Kidney (tissue), 14 donors: ENCODE measurements around the gene CPE. TPM values are rescaled to one million over a fixed set of nuclear protein-coding genes. Genes with fewer than 3 reads are reported as not detected.

Source experiments
- DNase-seq, 5 donors: peaks; one replicate each; pipeline ENCODE4 v3.0.0-alpha.2; 2013 to 2020
- FAIRE-seq: peaks from 2 replicates; lab custom pipeline; 2012; peaks lifted over from hg19 to GRCh38; lab: Jason Lieb, UNC
- H3K27ac ChIP-seq, 2 donors: one replicate each; pipeline ENCODE4 v1.7.0; 2013; ENCODE audit warnings: low read depth in 2 of 2, low read length in 2 of 2, inconsistent platforms in 1 of 2
- H3K27me3 ChIP-seq: one replicate; pipeline ENCODE4 v1.7.1; 2013; ENCODE audit warnings: low read length, inconsistent platforms; ENCODE audit not compliant: control insufficient read depth, insufficient read depth
- H3K36me3 ChIP-seq, 3 donors: one replicate each; pipeline versions ENCODE4 v1.7.0 to v1.7.1; 2013; ENCODE audit warnings: low read length in 3 of 3, control low read depth in 1 of 3, inconsistent platforms in 1 of 3; ENCODE audit not compliant: insufficient read depth in 3 of 3, control insufficient read depth in 2 of 3
- H3K4me1 ChIP-seq, 3 donors: one replicate each; pipeline versions ENCODE4 v1.7.0 to v1.7.1; 2013; ENCODE audit warnings: low read length in 3 of 3, inconsistent platforms in 1 of 3, low read depth in 1 of 3; ENCODE audit not compliant: control insufficient read depth in 2 of 3, insufficient read depth in 2 of 3
- H3K4me3 ChIP-seq, 3 donors: one replicate each; pipeline versions ENCODE4 v1.7.0 to v1.8.1; 2013; ENCODE audit warnings: low read length in 3 of 3, control low read depth in 1 of 3, inconsistent platforms in 1 of 3
- H3K9ac ChIP-seq, 3 donors: one replicate each; pipeline versions ENCODE4 v1.7.0 to v1.7.1; 2013; ENCODE audit warnings: low read length in 3 of 3, control low read depth in 1 of 3, inconsistent platforms in 1 of 3
- H3K9me3 ChIP-seq, 3 donors: one replicate each; pipeline versions ENCODE4 v1.7.0 to v1.7.1; 2013; ENCODE audit warnings: low read length in 3 of 3, control low read depth in 1 of 3, inconsistent platforms in 1 of 3; ENCODE audit not compliant: control insufficient read depth in 2 of 3, insufficient read depth in 1 of 3
- intact Hi-C: fragments of 100-400 bp; cut with DNase I; formaldehyde crosslinking; loops from one replicate; pipeline ENCODE4 v1.11.1; 2022
- polyA plus RNA-seq: library from polyadenylated mRNA; stranded (reverse); fragments of 350-450 nt; fragmentation: Illumina TruSeq; extraction: RNeasy Lipid Tissue Mini Kit (QIAGEN cat#74804); gene quantifications from one replicate; pipeline ENCODE4 v1.2.3, GENCODE V29; 2014; ENCODE audit warnings: low read depth, low replicate concordance; ENCODE audit not compliant: insufficient read depth
- total RNA-seq: library from RNA; stranded (reverse); fragmentation: NEBNext Ultra II Directional; extraction: Animal tissue kit (Norgen Biotek cat#: 25700); gene quantifications from one replicate; pipeline ENCODE4 v1.2.1, GENCODE V29; 2021
- TF ChIP-seq, protein P1 (sequence below): IDR thresholded peaks from 3 replicates; pipeline ENCODE4 v1.5.1; 2012; ENCODE audit warnings: mild to moderate bottlenecking, moderate library complexity, borderline replicate concordance; ENCODE audit not compliant: insufficient read depth; ENCODE audit errors: extremely low read depth
- donor health status: control.
- donor health status: control.
- donor health status: control.
- donor health status: control.
- donor health status: control.
- donor health status: DM: yes; HTN: yes; CAD: no.
- donor health status: Normal renal cell carcinoma (clear cell type).

CPE gene
- total and polyA plus RNA-seq, 2 donors from 2014 or later = 24.2 to 87.7 TPM

DNA sequence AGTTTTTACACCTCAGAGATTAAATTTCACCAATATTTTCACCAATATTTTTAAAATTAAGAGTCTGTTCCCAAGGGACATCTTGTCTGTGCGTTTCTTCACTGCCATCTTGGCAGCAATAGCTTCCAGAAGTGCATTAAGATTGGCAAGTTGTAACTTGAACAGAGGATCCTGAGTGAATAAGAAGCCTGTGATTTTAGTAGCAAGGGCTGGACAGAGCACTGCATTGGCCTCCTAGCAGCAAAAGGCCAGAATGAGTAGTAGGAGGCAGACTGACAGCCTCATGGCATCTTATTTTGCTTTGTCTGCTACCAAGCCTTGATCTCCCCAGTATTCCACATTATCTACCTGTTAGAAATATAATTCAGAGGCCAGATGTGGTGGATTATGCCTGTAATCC is 138.4 kb downstream of the CPE start:
- intact Hi-C loops = no loop called here
- Histone ChIP-seq H3K4me1 (no peaks in the 10 kb centered on the region), H3K27me3 (no peaks in the 10 kb centered on the region), H3K9me3 (no peaks in the 10 kb centered on the region), H3K4me3 (no peak overlapping the region), H3K27ac (no peak overlapping the region), H3K9ac (no peak overlapping the region), H3K36me3 (no peaks in the 10 kb centered on the region)
- DNase-seq (no peak), FAIRE-seq (no peak)
- TF ChIP-seq, protein P1, sequence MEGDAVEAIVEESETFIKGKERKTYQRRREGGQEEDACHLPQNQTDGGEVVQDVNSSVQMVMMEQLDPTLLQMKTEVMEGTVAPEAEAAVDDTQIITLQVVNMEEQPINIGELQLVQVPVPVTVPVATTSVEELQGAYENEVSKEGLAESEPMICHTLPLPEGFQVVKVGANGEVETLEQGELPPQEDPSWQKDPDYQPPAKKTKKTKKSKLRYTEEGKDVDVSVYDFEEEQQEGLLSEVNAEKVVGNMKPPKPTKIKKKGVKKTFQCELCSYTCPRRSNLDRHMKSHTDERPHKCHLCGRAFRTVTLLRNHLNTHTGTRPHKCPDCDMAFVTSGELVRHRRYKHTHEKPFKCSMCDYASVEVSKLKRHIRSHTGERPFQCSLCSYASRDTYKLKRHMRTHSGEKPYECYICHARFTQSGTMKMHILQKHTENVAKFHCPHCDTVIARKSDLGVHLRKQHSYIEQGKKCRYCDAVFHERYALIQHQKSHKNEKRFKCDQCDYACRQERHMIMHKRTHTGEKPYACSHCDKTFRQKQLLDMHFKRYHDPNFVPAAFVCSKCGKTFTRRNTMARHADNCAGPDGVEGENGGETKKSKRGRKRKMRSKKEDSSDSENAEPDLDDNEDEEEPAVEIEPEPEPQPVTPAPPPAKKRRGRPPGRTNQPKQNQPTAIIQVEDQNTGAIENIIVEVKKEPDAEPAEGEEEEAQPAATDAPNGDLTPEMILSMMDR = no peak

DNA sequence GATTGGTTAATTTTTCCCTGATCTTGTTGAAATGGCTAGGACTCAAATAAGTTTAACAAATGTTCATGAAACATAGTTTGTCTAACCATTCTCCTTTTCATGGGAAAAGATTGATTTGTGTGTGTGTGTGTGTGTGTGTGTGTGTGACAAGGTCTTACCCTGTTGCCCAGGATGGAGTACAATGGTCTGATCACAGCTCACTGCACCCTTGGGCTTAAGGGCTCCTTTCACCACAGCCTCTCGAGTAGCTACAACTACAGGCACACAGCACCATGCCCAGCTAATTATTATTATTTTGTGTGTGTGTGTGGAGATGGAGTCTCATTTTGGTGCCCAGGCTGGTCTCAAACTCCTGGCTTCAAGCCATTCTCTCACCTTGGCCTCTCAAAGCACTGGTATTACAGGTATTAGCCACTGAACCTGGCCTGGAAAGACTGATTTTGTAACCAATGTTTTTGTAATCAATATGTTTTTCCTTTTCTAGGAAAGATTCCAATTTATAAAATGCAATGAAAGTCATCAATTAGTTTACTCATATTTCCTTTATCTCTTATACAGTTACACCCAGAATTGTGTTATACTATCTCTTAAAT is 139.3 kb downstream of the CPE start:
- Histone ChIP-seq H3K9ac (no peak overlapping the region), H3K36me3 (no peaks in the 10 kb centered on the region), H3K4me3 (no peak overlapping the region), H3K27ac (no peak overlapping the region), H3K27me3 (no peaks in the 10 kb centered on the region), H3K4me1 (no peaks in the 10 kb centered on the region), H3K9me3 (no peaks in the 10 kb centered on the region)
- intact Hi-C loops = no loop called here
- TF ChIP-seq, protein P1 = no peak
- DNase-seq = no peak
- FAIRE-seq = no peak

DNA sequence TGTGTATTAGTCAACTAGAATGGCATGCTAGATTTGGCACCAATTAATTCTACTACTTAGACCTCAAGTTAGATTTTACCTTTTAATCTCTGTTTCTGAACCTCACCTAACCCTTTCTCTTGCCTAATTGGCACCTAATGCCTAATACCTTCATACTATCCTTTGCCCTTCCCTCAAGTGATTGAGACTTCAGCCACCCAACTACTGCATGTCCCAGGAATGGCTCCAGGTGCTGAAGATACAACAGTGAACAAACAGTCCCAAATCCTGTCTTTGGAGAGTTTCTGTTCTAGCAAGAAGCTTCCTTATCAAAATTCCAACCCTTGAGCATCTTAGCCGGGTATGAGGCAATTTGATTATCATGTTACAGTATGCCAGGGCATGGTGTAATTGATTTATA is 139.9 kb downstream of the CPE start:
- TF ChIP-seq, protein P1 = no peak
- no peak for DNase-seq
- no peak overlapping the region for H3K27ac ChIP-seq
- no peak overlapping the region for H3K4me3 ChIP-seq
- no peaks in the 10 kb centered on the region for H3K9me3 ChIP-seq
- intact Hi-C loops = no loop called here
- no peak for FAIRE-seq
- no peaks in the 10 kb centered on the region for H3K36me3 ChIP-seq
- no peak overlapping the region for H3K9ac ChIP-seq
- no peaks in the 10 kb centered on the region for H3K4me1 ChIP-seq
- no peaks in the 10 kb centered on the region for H3K27me3 ChIP-seq

DNA sequence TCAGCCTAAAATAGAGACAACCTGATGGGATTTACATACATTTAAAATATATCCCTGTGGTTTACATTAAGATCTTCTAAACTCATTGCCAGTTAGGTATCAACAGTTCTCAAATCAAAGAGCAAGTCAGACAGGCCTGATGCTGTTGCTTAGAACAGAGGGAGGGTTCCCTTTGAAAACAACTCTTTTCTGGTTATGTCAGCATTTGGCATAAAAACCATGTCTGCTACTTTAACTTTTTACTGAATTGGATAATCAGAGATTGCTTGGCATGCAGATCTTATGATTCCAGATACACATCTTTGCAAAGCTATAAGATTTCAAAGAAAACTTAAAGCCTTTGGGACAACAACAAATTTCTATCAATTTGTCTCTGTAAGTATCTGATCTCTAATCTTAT is 140.8 kb downstream of the CPE start:
- no peak overlapping the region for H3K27ac ChIP-seq
- H3K4me1 ChIP-seq = no peaks in the 10 kb centered on the region
- no peak overlapping the region for H3K4me3 ChIP-seq
- DNase-seq (no peak), FAIRE-seq (no peak)
- H3K36me3 ChIP-seq = no peaks in the 10 kb centered on the region
- H3K9ac ChIP-seq = no peak overlapping the region
- H3K27me3 ChIP-seq = no peaks in the 10 kb centered on the region
- TF ChIP-seq, protein P1 = no peak
- intact Hi-C loops = no loop called here
- H3K9me3 ChIP-seq = no peaks in the 10 kb centered on the region
